AG08395 (cell line): ENCODE data around the gene PRPF19.
A peak's percentile ranks its signal among the peaks of the same experiment; 100 is the strongest.

Source experiments
- DNase-seq: peaks from one replicate; pipeline ENCODE4 v3.0.0; 2012; ENCODE audit warnings: mixed read lengths, low spot score

The PRPF19 gene

GRCh38 chr11:60841797-60842667, 64.4 kb downstream of the PRPF19 start, which contains the start of gene CCDC86:
Gene CCDC86 (plus strand): TSS chr11:60842113. CDS start chr11:60842125, 12 bp downstream.
- DNase-seq = peak; percentile 100
